Measurements from ENCODE around the gene AURKAIP1. TPM values are rescaled to one million over a fixed set of nuclear protein-coding genes. Genes with fewer than 3 reads are reported as not detected.

The AURKAIP1 gene
- total and polyA plus RNA-seq, 2 donors (not counting 1 experiment from before 2014, with no cell fraction given): 42.2 to 85.2 TPM

DNA sequence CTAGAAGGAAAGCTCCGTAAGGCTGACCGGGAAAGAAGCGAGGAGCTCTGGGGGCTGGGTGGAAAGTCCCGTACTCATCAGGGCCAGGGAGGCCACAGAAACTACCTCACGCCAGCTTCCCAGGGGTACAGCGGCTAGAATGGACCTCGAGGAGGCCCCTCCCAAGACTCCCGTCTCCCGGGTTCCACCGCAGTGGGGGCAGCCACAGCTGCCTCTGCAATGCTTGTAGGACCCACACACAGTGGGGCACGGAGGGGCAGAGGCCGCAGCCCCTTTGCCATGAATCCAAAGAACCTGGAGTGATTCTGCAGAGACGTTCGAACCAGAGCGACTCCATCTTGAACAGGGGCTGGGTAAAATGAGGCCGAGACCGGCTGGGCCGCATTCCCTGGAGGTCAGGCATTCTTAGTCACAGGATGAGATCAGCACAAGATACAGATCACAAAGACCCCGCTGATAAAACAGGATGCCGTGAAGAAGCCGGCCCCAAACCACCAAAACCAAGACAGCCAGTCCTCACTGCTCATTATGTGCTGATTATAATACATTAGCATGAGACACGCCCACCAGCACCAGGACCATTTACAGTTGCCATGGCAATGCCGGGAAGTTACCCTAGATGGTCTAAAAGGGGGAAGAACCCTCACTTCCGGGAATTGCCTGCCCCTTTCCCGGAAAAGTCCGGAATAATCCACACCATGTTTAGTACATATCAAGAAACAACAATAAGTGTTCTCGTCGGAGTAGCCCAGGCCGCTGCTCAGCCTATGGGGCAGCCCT is 47.6 kb upstream of the AURKAIP1 start:
- peak in 1 of 2 donors; percentile 70 for DNase-seq (ENCODE audit: low read depth in 2 of 2)
- H2AFZ ChIP-seq (ENCODE audit: low read length): no peak overlapping the region
- H3K4me2 ChIP-seq (ENCODE audit: extremely low read depth, insufficient read depth, low read length): no peak overlapping the region
- H3K27ac ChIP-seq (ENCODE audit: insufficient read depth, low read length): no peak overlapping the region
- peaks cover 4% of the 10 kb centered on the region for H3K4me1 ChIP-seq (ENCODE audit: control insufficient read depth, extremely low read depth, insufficient read depth, low read length)
- H3K27me3 ChIP-seq (ENCODE audit: control insufficient read depth, insufficient read depth, low read length): no peaks in the 10 kb centered on the region
- H4K20me1 ChIP-seq (ENCODE audit: control insufficient read depth, extremely low read depth, insufficient read depth, low read length): no peaks in the 10 kb centered on the region
- no peaks in the 10 kb centered on the region for H3K9me3 ChIP-seq (ENCODE audit: control insufficient read depth, insufficient read depth, low read depth, low read length)
- no peaks in the 10 kb centered on the region for H3K36me3 ChIP-seq (ENCODE audit: control insufficient read depth, insufficient read depth, low read length)
- H3K79me2 ChIP-seq (ENCODE audit: control insufficient read depth, insufficient read depth, low read length): no peaks in the 10 kb centered on the region
- no peak overlapping the region for H3K4me3 ChIP-seq (replicated peaks in 1 of 4; ENCODE audit: control extremely low read depth in 1 of 4, insufficient read depth in 1 of 4, low read depth in 3 of 4, low read length in 4 of 4)
- no peak overlapping the region for H3K9ac ChIP-seq (ENCODE audit: insufficient read depth, low read length)
- TF ChIP-seq, protein P1, sequence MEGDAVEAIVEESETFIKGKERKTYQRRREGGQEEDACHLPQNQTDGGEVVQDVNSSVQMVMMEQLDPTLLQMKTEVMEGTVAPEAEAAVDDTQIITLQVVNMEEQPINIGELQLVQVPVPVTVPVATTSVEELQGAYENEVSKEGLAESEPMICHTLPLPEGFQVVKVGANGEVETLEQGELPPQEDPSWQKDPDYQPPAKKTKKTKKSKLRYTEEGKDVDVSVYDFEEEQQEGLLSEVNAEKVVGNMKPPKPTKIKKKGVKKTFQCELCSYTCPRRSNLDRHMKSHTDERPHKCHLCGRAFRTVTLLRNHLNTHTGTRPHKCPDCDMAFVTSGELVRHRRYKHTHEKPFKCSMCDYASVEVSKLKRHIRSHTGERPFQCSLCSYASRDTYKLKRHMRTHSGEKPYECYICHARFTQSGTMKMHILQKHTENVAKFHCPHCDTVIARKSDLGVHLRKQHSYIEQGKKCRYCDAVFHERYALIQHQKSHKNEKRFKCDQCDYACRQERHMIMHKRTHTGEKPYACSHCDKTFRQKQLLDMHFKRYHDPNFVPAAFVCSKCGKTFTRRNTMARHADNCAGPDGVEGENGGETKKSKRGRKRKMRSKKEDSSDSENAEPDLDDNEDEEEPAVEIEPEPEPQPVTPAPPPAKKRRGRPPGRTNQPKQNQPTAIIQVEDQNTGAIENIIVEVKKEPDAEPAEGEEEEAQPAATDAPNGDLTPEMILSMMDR (conservative IDR thresholded peaks at IDR 0.05 in 1 of 2, IDR thresholded peaks at IDR 0.05 in 1 of 2; ENCODE audit: low read depth in 1 of 2, low read length in 2 of 2): no peak
- TF ChIP-seq EZH2 (IDR thresholded peaks at IDR 0.05; ENCODE audit: low read length, missing control alignments): no peak

GRCh38 chr1:1421907-1422464 is 47.0 kb upstream of the AURKAIP1 start:
- Histone ChIP-seq H3K79me2 (ENCODE audit: control insufficient read depth, insufficient read depth, low read length) (no peaks in the 10 kb centered on the region), H3K9ac (ENCODE audit: insufficient read depth, low read length) (no peak overlapping the region), H3K4me1 (ENCODE audit: control insufficient read depth, extremely low read depth, insufficient read depth, low read length) (peaks cover 4% of the 10 kb centered on the region), H3K36me3 (ENCODE audit: control insufficient read depth, insufficient read depth, low read length) (no peaks in the 10 kb centered on the region), H2AFZ (ENCODE audit: low read length) (no peak overlapping the region), H3K9me3 (ENCODE audit: control insufficient read depth, insufficient read depth, low read depth, low read length) (no peaks in the 10 kb centered on the region), H3K27me3 (ENCODE audit: control insufficient read depth, insufficient read depth, low read length) (no peaks in the 10 kb centered on the region), H3K4me2 (ENCODE audit: extremely low read depth, insufficient read depth, low read length) (no peak overlapping the region), H4K20me1 (ENCODE audit: control insufficient read depth, extremely low read depth, insufficient read depth, low read length) (no peaks in the 10 kb centered on the region), H3K27ac (ENCODE audit: insufficient read depth, low read length) (no peak overlapping the region), H3K4me3 (replicated peaks in 1 of 4; ENCODE audit: control extremely low read depth in 1 of 4, insufficient read depth in 1 of 4, low read depth in 3 of 4, low read length in 4 of 4) (no peak overlapping the region)
- TF ChIP-seq, protein P1 (conservative IDR thresholded peaks at IDR 0.05 in 1 of 2, IDR thresholded peaks at IDR 0.05 in 1 of 2; ENCODE audit: low read depth in 1 of 2, low read length in 2 of 2): no peak
- TF ChIP-seq EZH2 (IDR thresholded peaks at IDR 0.05; ENCODE audit: low read length, missing control alignments): no peak
- no peak for DNase-seq (ENCODE audit: low read depth in 2 of 2)

GRCh38 chr1:1421147-1421906 is 46.3 kb upstream of the AURKAIP1 start, which contains the start of gene ANKRD65:
TSS of gene ANKRD65 (minus strand) at chr1:1421276. CDS start at chr1:1421005, 271 bp downstream.
- peaks cover 4% of the 10 kb centered on the region for H3K4me1 ChIP-seq (ENCODE audit: control insufficient read depth, extremely low read depth, insufficient read depth, low read length)
- no peak for DNase-seq (ENCODE audit: low read depth in 2 of 2)
- H2AFZ ChIP-seq (ENCODE audit: low read length): no peak within 1 kb of the TSS
- no peaks in the 10 kb centered on the region for H4K20me1 ChIP-seq (ENCODE audit: control insufficient read depth, extremely low read depth, insufficient read depth, low read length)
- no peak within 1 kb of the TSS for H3K4me2 ChIP-seq (ENCODE audit: extremely low read depth, insufficient read depth, low read length)
- TF ChIP-seq, protein P1 (conservative IDR thresholded peaks at IDR 0.05 in 1 of 2, IDR thresholded peaks at IDR 0.05 in 1 of 2; ENCODE audit: low read depth in 1 of 2, low read length in 2 of 2): no peak
- no peak for TF ChIP-seq EZH2 (IDR thresholded peaks at IDR 0.05; ENCODE audit: low read length, missing control alignments)
- no peak within 1 kb of the TSS for H3K27ac ChIP-seq (ENCODE audit: insufficient read depth, low read length)
- H3K4me3 ChIP-seq (replicated peaks in 1 of 4; ENCODE audit: control extremely low read depth in 1 of 4, insufficient read depth in 1 of 4, low read depth in 3 of 4, low read length in 4 of 4): peak within 1 kb of the TSS in 1 of 4 experiments; percentile 10
- H3K27me3 ChIP-seq (ENCODE audit: control insufficient read depth, insufficient read depth, low read length): no peaks in the 10 kb centered on the region
- H3K9ac ChIP-seq (ENCODE audit: insufficient read depth, low read length): no peak within 1 kb of the TSS
- H3K9me3 ChIP-seq (ENCODE audit: control insufficient read depth, insufficient read depth, low read depth, low read length): no peaks in the 10 kb centered on the region
- H3K79me2 ChIP-seq (ENCODE audit: control insufficient read depth, insufficient read depth, low read length): no peaks in the 10 kb centered on the region
- no peaks in the 10 kb centered on the region for H3K36me3 ChIP-seq (ENCODE audit: control insufficient read depth, insufficient read depth, low read length)
